SK-N-SH treated with all-trans-retinoic acid at 6 μM for 48 hours (cell line): ENCODE measurements around the gene TOMM7.
A peak's percentile ranks its signal among the peaks of the same experiment; 100 is the strongest.
"Not testable (repeated sequence)": the region's sequence is repeated elsewhere in the genome, so short reads cannot be mapped to it uniquely, and the experiment has no call there.

ENCODE experiments used
- ATAC-seq: fragments of 200-7000 bp; cut with Tn5 transposase; 3 replicates; pipeline ENCODE4 v1.9.1; 2020; ENCODE audit warnings: mild to moderate bottlenecking, moderate library complexity
- ARNTL ChIP-seq: fragments of 450-650 bp; formaldehyde crosslinking; IDR thresholded peaks from 2 replicates; pipeline ENCODE4 v1.5.0; 2020; ENCODE audit warnings: low read depth, mild to moderate bottlenecking, moderate library complexity, borderline replicate concordance
- BACH2 ChIP-seq: fragments of 250-450 bp; sonication (Bioruptor Pico); IDR thresholded peaks from 2 replicates; pipeline ENCODE4 v1.9.0; 2021; ENCODE audit warnings: mild to moderate bottlenecking, borderline replicate concordance
- CREB5 ChIP-seq: fragments of 250-450 bp; sonication (Bioruptor Pico); IDR thresholded peaks from 2 replicates; pipeline ENCODE4 v1.5.1; 2020; ENCODE audit warnings: low read depth, mild to moderate bottlenecking, moderate library complexity
- CSDC2 ChIP-seq: fragments of 250-450 bp; sonication (Bioruptor Pico); IDR thresholded peaks from 2 replicates; pipeline ENCODE4 v1.5.0; 2020; ENCODE audit warnings: mild to moderate bottlenecking, moderate library complexity
- ESRRG ChIP-seq: fragments of 250-450 bp; sonication (Bioruptor Pico); IDR thresholded peaks from 2 replicates; pipeline ENCODE4 v1.6.1; 2021; ENCODE audit warnings: mild to moderate bottlenecking
- GLIS3 ChIP-seq: fragments of 250-450 bp; sonication (Bioruptor Pico); IDR thresholded peaks from 2 replicates; pipeline ENCODE4 v1.5.0; 2020; ENCODE audit warnings: mild to moderate bottlenecking, moderate library complexity
- PATZ1 ChIP-seq: fragments of 250-450 bp; sonication (Bioruptor Pico); IDR thresholded peaks from 2 replicates; pipeline ENCODE4 v1.8.0; 2020; ENCODE audit warnings: mild to moderate bottlenecking, moderate library complexity, borderline replicate concordance
- POU6F1 ChIP-seq: fragments of 250-450 bp; sonication (Bioruptor Pico); IDR thresholded peaks from 2 replicates; pipeline ENCODE4 v1.8.0; 2021; ENCODE audit warnings: low read depth, mild to moderate bottlenecking, moderate library complexity, borderline replicate concordance
- PPARA ChIP-seq: fragments of 250-450 bp; sonication (Bioruptor Pico); IDR thresholded peaks from 2 replicates; pipeline ENCODE4 v1.5.0; 2020; ENCODE audit warnings: mild to moderate bottlenecking, borderline replicate concordance
- RARB ChIP-seq: fragments of 250-450 bp; sonication (Bioruptor Pico); IDR thresholded peaks from 2 replicates; pipeline ENCODE4 v1.8.0; 2021; ENCODE audit warnings: mild to moderate bottlenecking, moderate library complexity
- SNAI2 ChIP-seq: fragments of 250-450 bp; sonication (Bioruptor Pico); IDR thresholded peaks from 2 replicates; pipeline ENCODE4 v1.5.0; 2020; ENCODE audit warnings: mild to moderate bottlenecking, moderate library complexity
- TOX ChIP-seq: fragments of 250-450 bp; sonication (Bioruptor Pico); IDR thresholded peaks from 2 replicates; pipeline ENCODE4 v1.8.0; 2021; ENCODE audit warnings: mild to moderate bottlenecking, moderate library complexity, borderline replicate concordance
- TSHZ2 ChIP-seq: fragments of 250-450 bp; sonication (Bioruptor Pico); IDR thresholded peaks from 2 replicates; pipeline ENCODE4 v1.5.0; 2020; ENCODE audit warnings: mild to moderate bottlenecking, moderate library complexity
- ZFP3 ChIP-seq: fragments of 250-450 bp; sonication (Bioruptor Pico); IDR thresholded peaks from 2 replicates; pipeline ENCODE4 v1.5.0; 2020; ENCODE audit warnings: mild to moderate bottlenecking, moderate library complexity
- ZFP30 ChIP-seq: fragments of 450-650 bp; formaldehyde crosslinking; IDR thresholded peaks from 2 replicates; pipeline ENCODE4 v1.5.0; 2022; ENCODE audit warnings: mild to moderate bottlenecking, moderate library complexity
- ZNF565 ChIP-seq: fragments of 450-650 bp; formaldehyde crosslinking; conservative IDR thresholded peaks from 2 replicates; pipeline ENCODE4 v1.5.0; 2020; ENCODE audit warnings: low read depth, mild to moderate bottlenecking, moderate library complexity
- ZNF8 ChIP-seq: fragments of 450-650 bp; formaldehyde crosslinking; IDR thresholded peaks from 2 replicates; pipeline ENCODE4 v1.5.0; 2020; ENCODE audit warnings: mild to moderate bottlenecking, moderate library complexity

Gene TOMM7

GRCh38 chr7:22781230-22781711, 41.4 kb downstream of the TOMM7 start:
- peak; percentile 55 for ATAC-seq
- TF ChIP-seq BACH2 (CRISPR knock-in tag), result no peak
- TF ChIP-seq CREB5 (CRISPR knock-in tag), result no peak

GRCh38 chr7:22779730-22780323, 42.8 kb downstream of the TOMM7 start:
- ATAC-seq, result not testable (repeated sequence)

- ATAC-seq, result no peak
Observed at GRCh38 chr7:22776964-22777363, 45.7 kb downstream of the TOMM7 start.

GRCh38 chr7:22772885-22773284, 49.8 kb downstream of the TOMM7 start:
- no peak for ATAC-seq
- no peak for TF ChIP-seq CSDC2 (CRISPR knock-in tag)
- no peak for TF ChIP-seq ZNF8
- TF ChIP-seq GLIS3, result no peak
- no peak for TF ChIP-seq PATZ1 (CRISPR knock-in tag)
- TF ChIP-seq ESRRG, result no peak

More at GRCh38 chr7:22776964-22777363, 45.7 kb downstream of the TOMM7 start:
- TF ChIP-seq POU6F1 (CRISPR knock-in tag) (no peak), TOX (CRISPR knock-in tag) (no peak), CSDC2 (CRISPR knock-in tag) (no peak), CREB5 (CRISPR knock-in tag) (no peak), TSHZ2 (CRISPR knock-in tag) (no peak), ZFP3 (CRISPR knock-in tag) (no peak), SNAI2 (CRISPR knock-in tag) (no peak), ARNTL (CRISPR knock-in tag) (no peak), GLIS3 (no peak), RARB (CRISPR knock-in tag) (no peak), PPARA (CRISPR knock-in tag) (no peak)

GRCh38 chr7:22771872-22772228, 50.8 kb downstream of the TOMM7 start:
- no peak for ATAC-seq
- no peak for TF ChIP-seq BACH2 (CRISPR knock-in tag)
- TF ChIP-seq ZNF8, result no peak
- TF ChIP-seq GLIS3, result no peak
- no peak for TF ChIP-seq CSDC2 (CRISPR knock-in tag)
- TF ChIP-seq TSHZ2 (CRISPR knock-in tag), result no peak
- no peak for TF ChIP-seq POU6F1 (CRISPR knock-in tag)
- no peak for TF ChIP-seq ZNF565 (CRISPR knock-in tag)
- TF ChIP-seq CREB5 (CRISPR knock-in tag), result no peak
- no peak for TF ChIP-seq ZFP30 (CRISPR knock-in tag)
- TF ChIP-seq SNAI2 (CRISPR knock-in tag), result no peak
